Adrenal gland (tissue), 19 donors: ENCODE measurements around the gene UTP18. TPM values are rescaled to one million over a fixed set of nuclear protein-coding genes. Genes with fewer than 3 reads are reported as not detected.

Experiments used
- DNase-seq, 7 donors: peaks; one replicate each; pipeline ENCODE4 v3.0.0-alpha.2; 2019 to 2020
- H3K27ac ChIP-seq, 5 donors: fragments of 200-600 bp; sonication (generic) in 4 of 5; 1 replicate in 3 of 5; 2 replicates in 2 of 5; pipeline versions ENCODE4 v1.5.1 to v1.8.0; 2016 to 2020; ENCODE audit warnings: mild to moderate bottlenecking in 1 of 5
- H3K27me3 ChIP-seq: fragments of 200-600 bp; 2 replicates; pipeline ENCODE4 v1.8.0; 2021
- H3K36me3 ChIP-seq, 2 donors: fragments of 200-600 bp; replicated peaks in 1 of 2; 1 replicate in 1 of 2; 2 replicates in 1 of 2; pipeline versions ENCODE4 v1.5.1 to v1.8.0; 2018 to 2022
- H3K4me1 ChIP-seq, 2 donors: fragments of 200-600 bp; replicated peaks in 1 of 2; 1 replicate in 1 of 2; 2 replicates in 1 of 2; pipeline versions ENCODE4 v1.5.1 to v1.8.0; 2018 to 2021
- H3K4me3 ChIP-seq, 4 donors: fragments of 200-600 bp; sonication (generic) in 3 of 4; one replicate each; pipeline ENCODE4 v1.5.1; 2016 to 2018
- H3K9me3 ChIP-seq, 3 donors: fragments of 200-600 bp; sonication (generic) in 1 of 3; replicated peaks in 1 of 3; 1 replicate in 2 of 3; 2 replicates in 1 of 3; pipeline versions ENCODE4 v1.5.1 to v1.8.0; 2016 to 2021
- POLR2A ChIP-seq, 2 donors: fragments of 450-650 bp; IDR thresholded peaks; one replicate each; pipeline ENCODE4 v1.6.1; 2017; ENCODE audit warnings: antibody characterized with exemption in 2 of 2, mild to moderate bottlenecking in 2 of 2, moderate library complexity in 1 of 2
- whole genome bisulfite sequencing, 4 donors: extraction: QIAGEN DNeasy Blood & Tissue Kit in 2 of 4; methylation state at CpG; one replicate each; pipeline versions ENCODE4 v1.1.5 to v1.1.7; 2013 to 2017; 5-methylcytosine and 5-hydroxymethylcytosine counted together
- intact Hi-C, 2 donors: fragments of 100-400 bp; cut with DNase I; formaldehyde crosslinking; loops; one replicate each; pipeline versions ENCODE4 v1.14.1 to v1.15.0; 2022 to 2023
- long read RNA-seq, 10 donors: library from polyadenylated mRNA in 3 of 10; unstranded in 2 of 10; stranded (forward) in 1 of 10; transcript quantifications; one replicate each; pipeline ENCODE4 v2.0.0 and lab custom pipeline, GENCODE V29; 2021 to 2026
- polyA plus RNA-seq, 3 donors: library from polyadenylated mRNA; stranded (reverse); fragments of 200-250 nt in 2 of 3; fragments of 350-450 nt in 1 of 3; fragmentation: Illumina TruSeq in 1 of 3; extraction: RNeasy Lipid Tissue Mini Kit (QIAGEN cat#74804) in 1 of 3; gene quantifications; one replicate each; pipeline ENCODE4 v1.2.3, GENCODE V29; 2013 to 2014
- total RNA-seq, 9 donors: library from RNA; depleted of rRNA in 4 of 9; stranded (reverse); fragments of >200 nt in 4 of 9; fragments of 120-200 nt in 1 of 9; fragmentation: NEBNext Ultra II Directional in 1 of 9; extraction: Animal tissue kit (Norgen Biotek cat#: 25700) in 1 of 9; gene quantifications; one replicate each; pipeline versions ENCODE4 v1.1.0 to v1.2.4, GENCODE V29; 2013 to 2023
- TF ChIP-seq, protein P1 (sequence below), 6 experiments: fragments of 450-650 bp in 4 of 6; fragments of 200-600 bp in 2 of 6; sonication (generic) in 1 of 6; IDR thresholded peaks; 1 replicate in 5 of 6; 2 replicates in 1 of 6; pipeline versions ENCODE4 v1.5.1 to v1.8.0; 2016 to 2021; ENCODE audit warnings: antibody characterized with exemption in 6 of 6, mild to moderate bottlenecking in 2 of 6, moderate library complexity in 1 of 6
- donor health status: healthy with polysubstance abuse.
- donor health status: Bipolar disorder and iron deficiency.
- donor health status: DM: yes; HTN: yes; CAD: no.
- donor health status: DM: no; HTN: no; CAD: no.
- donor health status: DM: no; HTN: no; CAD: no.
- donor health status: DM: yes; HTN: yes; CAD: no.

UTP18 gene
- 10 to 100 TPM; 19.1 to 36.5 (median 29.5) TPM for total RNA-seq
- polyA plus RNA-seq: 10 to 100 TPM; 12.5 to 29.1 (median 22.5) TPM
- long read RNA-seq, donor 1, transcript UTP18-201 (14 exons, 1,894 nt): major isoform, 9 of 9 reads
- long read RNA-seq, donor 1, partial matches to known transcripts: 0 of 9 reads
- long read RNA-seq, donor 1, other reads (novel, unspliced or antisense): 0 of 9 reads
- long read RNA-seq, donor 2, partial matches to known transcripts: 0 of 2 reads
- long read RNA-seq, donor 2, other reads (novel, unspliced or antisense): 0 of 2 reads
- long read RNA-seq, donor 3, partial matches to known transcripts: 0 of 2 reads
- long read RNA-seq, donor 3, other reads (novel, unspliced or antisense): 0 of 2 reads
- long read RNA-seq, donor 4, transcript UTP18-201 (14 exons, 1,894 nt): major isoform, 23 of 33 reads
- long read RNA-seq, donor 4, partial matches to known transcripts: 5 of 33 reads
- long read RNA-seq, donor 4, other reads (novel, unspliced or antisense): 5 of 33 reads
- long read RNA-seq, donor 5, transcript UTP18-201 (14 exons, 1,894 nt): major isoform, 41 of 47 reads
- long read RNA-seq, donor 5, partial matches to known transcripts: 3 of 47 reads
- long read RNA-seq, donor 5, other reads (novel, unspliced or antisense): 3 of 47 reads
- long read RNA-seq, donor 6, transcript UTP18-201 (14 exons, 1,894 nt): major isoform, 24 of 29 reads
- long read RNA-seq, donor 6, partial matches to known transcripts: 5 of 29 reads
- long read RNA-seq, donor 6, other reads (novel, unspliced or antisense): 0 of 29 reads
- long read RNA-seq, donor 7, partial matches to known transcripts: 0 of 3 reads
- long read RNA-seq, donor 7, other reads (novel, unspliced or antisense): 0 of 3 reads
- long read RNA-seq, donor 8, transcript UTP18-201 (14 exons, 1,894 nt): major isoform, 17 of 17 reads
- long read RNA-seq, donor 8, partial matches to known transcripts: 0 of 17 reads
- long read RNA-seq, donor 8, other reads (novel, unspliced or antisense): 0 of 17 reads
- long read RNA-seq, donor 9: 0 reads
- long read RNA-seq, donor 10, transcript UTP18-201 (14 exons, 1,894 nt): major isoform, 5 of 5 reads
- long read RNA-seq, donor 10, partial matches to known transcripts: 0 of 5 reads
- long read RNA-seq, donor 10, other reads (novel, unspliced or antisense): 0 of 5 reads

DNA sequence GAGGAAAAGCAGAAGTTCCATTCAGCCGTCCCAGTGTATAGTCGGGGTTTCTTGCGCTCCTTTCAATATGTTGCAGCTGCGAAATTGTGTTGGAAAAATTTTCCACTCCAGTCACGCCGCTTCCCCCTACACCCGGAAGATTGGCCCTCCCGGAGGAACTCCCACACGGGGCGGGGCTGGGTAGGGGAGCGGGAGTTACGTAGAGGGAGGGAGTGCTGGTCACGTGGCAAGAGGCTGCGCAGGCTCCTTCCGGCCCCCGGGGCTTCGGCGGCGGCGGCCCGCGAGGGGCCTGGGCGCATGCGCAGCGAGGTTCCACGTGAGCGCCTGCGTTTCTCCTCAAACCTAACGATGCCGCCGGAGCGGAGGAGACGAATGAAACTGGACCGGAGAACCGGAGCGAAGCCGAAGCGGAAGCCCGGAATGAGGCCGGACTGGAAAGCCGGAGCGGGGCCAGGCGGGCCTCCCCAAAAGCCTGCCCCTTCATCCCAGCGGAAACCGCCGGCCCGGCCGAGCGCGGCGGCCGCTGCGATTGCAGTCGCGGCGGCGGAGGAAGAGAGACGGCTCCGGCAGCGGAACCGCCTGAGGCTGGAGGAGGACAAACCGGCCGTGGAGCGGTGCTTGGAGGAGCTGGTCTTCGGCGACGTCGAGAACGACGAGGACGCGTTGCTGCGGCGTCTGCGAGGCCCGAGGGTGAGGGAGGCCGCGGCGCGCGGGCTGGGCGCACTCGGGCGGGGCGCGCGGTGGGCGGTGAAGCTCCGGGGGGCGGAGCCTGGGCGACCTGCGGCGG lies at the start of gene UTP18:
Gene UTP18, plus strand, starts transcription at position 310 of the 787 bp plus-strand sequence. Its CDS starts 39 bp downstream, at position 349.
- TF ChIP-seq, protein P1, sequence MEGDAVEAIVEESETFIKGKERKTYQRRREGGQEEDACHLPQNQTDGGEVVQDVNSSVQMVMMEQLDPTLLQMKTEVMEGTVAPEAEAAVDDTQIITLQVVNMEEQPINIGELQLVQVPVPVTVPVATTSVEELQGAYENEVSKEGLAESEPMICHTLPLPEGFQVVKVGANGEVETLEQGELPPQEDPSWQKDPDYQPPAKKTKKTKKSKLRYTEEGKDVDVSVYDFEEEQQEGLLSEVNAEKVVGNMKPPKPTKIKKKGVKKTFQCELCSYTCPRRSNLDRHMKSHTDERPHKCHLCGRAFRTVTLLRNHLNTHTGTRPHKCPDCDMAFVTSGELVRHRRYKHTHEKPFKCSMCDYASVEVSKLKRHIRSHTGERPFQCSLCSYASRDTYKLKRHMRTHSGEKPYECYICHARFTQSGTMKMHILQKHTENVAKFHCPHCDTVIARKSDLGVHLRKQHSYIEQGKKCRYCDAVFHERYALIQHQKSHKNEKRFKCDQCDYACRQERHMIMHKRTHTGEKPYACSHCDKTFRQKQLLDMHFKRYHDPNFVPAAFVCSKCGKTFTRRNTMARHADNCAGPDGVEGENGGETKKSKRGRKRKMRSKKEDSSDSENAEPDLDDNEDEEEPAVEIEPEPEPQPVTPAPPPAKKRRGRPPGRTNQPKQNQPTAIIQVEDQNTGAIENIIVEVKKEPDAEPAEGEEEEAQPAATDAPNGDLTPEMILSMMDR (IDR thresholded peaks at IDR 0.05): peak in 1 of 6 experiments; percentile 5
- peak; percentile 66 to 83 for TF ChIP-seq POLR2A (IDR thresholded peaks at IDR 0.05)
- Histone ChIP-seq H3K4me1 (peaks cover 25 to 53% of the 10 kb centered on the region in 2 donors), H3K36me3 (peaks cover 0 to 7% of the 10 kb centered on the region in 2 donors), H3K9me3 (no peaks in the 10 kb centered on the region), H3K27ac (peak within 1 kb of the TSS; percentile 90 to 98 (median 98)), H3K27me3 (no peaks in the 10 kb centered on the region), H3K4me3 (peak within 1 kb of the TSS; percentile 71 to 90 (median 75))
- intact Hi-C loops: no loop called here
- 0% methylated on average over 12 to 93 of the region's 93 CpGs for WGBS, 4 donors
- DNase-seq: peak; percentile 97 to 99 (median 98)

DNA sequence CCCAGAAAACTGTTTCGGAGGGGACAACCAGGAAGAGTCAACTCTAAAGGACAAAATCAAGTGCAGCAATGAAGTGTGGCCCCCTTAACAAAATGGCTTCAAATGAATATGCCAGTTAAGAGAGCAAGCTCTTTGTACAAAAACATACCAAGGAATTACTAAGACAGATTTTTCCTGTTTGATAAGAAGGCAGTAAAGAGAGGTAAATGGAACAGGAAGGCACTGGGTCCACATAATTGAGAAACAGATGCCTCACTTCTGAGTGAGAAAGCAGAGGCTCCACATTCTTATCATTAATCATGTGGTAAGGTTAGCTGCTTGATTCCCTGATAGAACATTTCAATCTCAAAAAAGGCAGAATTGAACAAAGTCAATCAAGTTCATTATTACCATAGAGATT lies 45.4 kb upstream of the UTP18 start:
- WGBS, 4 donors: 93 to 100% (median 98%) methylated on average over 1 of the region's 1 CpG
- H3K36me3 ChIP-seq: peaks cover 0 to 46% of the 10 kb centered on the region in 2 donors
- no peak overlapping the region for H3K4me3 ChIP-seq
- H3K4me1 ChIP-seq: no peaks in the 10 kb centered on the region
- TF ChIP-seq, protein P1 (IDR thresholded peaks at IDR 0.05): no peak
- no peak for TF ChIP-seq POLR2A (IDR thresholded peaks at IDR 0.05)
- no peak for DNase-seq
- no peak overlapping the region for H3K27ac ChIP-seq
- intact Hi-C loops: no loop called here
- no peaks in the 10 kb centered on the region for H3K9me3 ChIP-seq
- H3K27me3 ChIP-seq: no peaks in the 10 kb centered on the region

DNA sequence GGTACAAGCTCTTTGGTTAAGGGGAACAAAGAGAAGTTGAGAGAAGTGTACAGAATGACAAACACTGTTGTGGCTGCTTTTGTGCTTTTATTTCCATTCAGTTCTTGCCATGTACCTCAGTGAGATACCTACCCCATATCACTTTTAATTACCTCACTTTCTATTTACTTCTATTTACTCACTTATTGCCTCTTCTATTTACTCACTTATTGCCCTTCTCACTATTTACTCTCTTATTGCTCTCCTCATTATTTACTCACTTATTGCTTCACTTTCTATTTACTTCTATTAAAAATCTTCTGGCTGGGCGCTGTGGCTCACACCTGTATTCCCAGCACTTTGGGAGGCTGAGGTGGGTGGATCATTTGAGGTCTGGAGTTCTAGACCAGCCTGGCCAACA lies 42.4 kb upstream of the UTP18 start:
- peaks cover 0 to 50% of the 10 kb centered on the region in 2 donors for H3K36me3 ChIP-seq

More for the DNA sequence above, 42.4 kb upstream of the UTP18 start:
- Histone ChIP-seq H3K9me3 (no peaks in the 10 kb centered on the region), H3K4me3 (no peak overlapping the region), H3K4me1 (no peaks in the 10 kb centered on the region), H3K27me3 (no peaks in the 10 kb centered on the region), H3K27ac (no peak overlapping the region)
- DNase-seq: no peak
- intact Hi-C loops: no loop called here
- no peak for TF ChIP-seq POLR2A (IDR thresholded peaks at IDR 0.05)
- TF ChIP-seq, protein P1 (IDR thresholded peaks at IDR 0.05): no peak
- 97 to 100% (median 98%) methylated on average over 1 of the region's 1 CpG for WGBS, 4 donors
